GM21786 (cell line): Measurements from ENCODE around the gene NCKAP5.
"Not testable (repeated sequence)": the region's sequence is repeated elsewhere in the genome, so short reads cannot be mapped to it uniquely, and the experiment has no call there.

Source experiments
- ATAC-seq: cut with Tn5 transposase; IDR thresholded peaks from one replicate; pipeline ENCODE4 v1.9.1; 2021; ENCODE audit not compliant: unreplicated experiment

NCKAP5 gene

DNA sequence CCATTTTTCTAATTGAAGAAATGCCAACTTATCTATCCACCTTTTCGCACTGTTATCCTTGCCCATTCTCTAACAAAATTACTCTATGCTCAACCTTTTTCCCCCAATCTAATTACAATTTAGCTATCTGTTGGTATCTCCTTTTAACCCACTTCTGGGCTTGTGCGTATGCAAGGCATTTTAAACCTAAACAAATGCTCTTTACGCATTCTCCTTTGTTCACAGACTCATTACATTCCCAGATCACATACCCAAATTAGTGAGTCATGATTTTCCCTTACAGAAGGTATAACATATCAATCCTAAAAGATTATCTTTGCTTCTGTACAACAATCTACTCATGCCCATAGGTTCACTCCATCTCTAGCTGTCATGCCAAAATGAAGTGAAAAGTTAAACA is 826.5 kb downstream of the NCKAP5 start:
- no peak for ATAC-seq

DNA sequence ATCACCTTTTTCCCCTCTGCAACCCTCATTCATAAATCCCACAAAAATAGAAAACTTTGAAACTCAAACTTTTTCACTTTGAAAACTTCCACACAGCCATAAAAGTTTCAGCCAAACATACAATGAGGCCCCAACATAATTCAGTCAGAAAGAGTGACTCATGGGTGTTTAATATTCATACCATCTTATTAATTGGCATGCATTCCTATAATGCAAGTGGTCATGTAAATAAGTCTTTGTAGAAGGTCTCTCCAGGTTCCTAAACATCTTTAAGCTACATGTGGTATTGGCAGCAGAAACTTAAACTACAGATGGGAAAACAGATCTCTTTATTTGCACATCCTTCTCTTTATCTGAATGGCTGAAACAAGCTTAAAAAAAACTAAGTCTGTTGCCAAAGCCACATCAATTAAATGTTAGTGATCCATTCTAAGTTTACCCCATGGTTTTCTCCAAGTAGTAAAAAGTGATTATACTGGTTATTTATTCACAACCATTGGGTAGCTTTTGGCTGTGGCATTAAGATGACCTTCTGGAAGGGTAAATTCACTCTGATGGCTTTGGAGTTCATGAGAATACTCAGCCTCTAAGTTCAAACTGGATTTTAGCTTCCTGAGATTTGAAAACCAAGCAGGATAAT is 828.1 kb downstream of the NCKAP5 start:
- no peak for ATAC-seq

- ATAC-seq, result no peak
Measured at GRCh38 chr2:132738223-132738622, 830.0 kb downstream of the NCKAP5 start.

DNA sequence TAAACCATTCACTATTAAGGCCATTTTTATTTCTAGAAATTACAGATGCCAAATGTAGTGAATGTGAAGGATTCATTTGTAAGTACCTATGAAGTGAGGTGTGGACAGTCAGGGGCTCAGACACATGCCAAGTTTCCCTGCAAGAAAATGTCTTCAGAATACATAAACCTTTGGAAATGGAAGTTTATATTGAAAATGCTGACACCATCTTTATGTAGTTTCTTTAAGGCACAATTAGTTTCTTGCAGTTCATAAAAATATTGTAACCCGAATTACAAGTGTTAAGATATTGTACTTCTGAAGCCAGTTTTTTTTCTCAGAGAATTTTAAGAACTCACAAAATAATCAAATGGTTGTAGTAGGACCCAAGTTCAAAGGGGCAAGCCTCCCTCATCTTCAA is 832.2 kb downstream of the NCKAP5 start:
- no peak for ATAC-seq

GRCh38 chr2:132734961-132735360 is 833.3 kb downstream of the NCKAP5 start:
- ATAC-seq, result no peak

DNA sequence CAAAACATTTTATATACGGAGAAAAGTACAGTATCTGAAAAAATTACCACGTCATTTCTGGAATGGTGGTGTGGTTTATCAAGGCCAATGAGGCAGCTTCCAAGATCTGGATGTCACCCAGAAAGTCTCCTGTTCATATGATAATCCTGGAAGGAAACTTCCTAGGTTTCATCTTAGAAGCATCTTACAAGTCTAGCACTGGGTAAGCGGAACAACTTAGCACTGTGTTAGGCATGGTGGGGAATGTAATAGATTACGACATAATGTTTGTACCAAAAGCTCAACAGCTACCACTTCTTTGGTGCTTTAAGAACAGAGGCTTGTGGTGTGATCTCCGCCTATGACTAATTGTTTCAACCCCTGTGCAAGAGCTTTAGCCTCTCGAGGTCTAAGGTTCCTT is 835.2 kb downstream of the NCKAP5 start:
- ATAC-seq, result no peak

GRCh38 chr2:132732694-132733093 is 835.6 kb downstream of the NCKAP5 start:
- ATAC-seq, result no peak

GRCh38 chr2:132731441-132731840 is 836.8 kb downstream of the NCKAP5 start:
- ATAC-seq, result no peak

- ATAC-seq, result no peak
Measured at GRCh38 chr2:132730611-132731010, 837.7 kb downstream of the NCKAP5 start.

- no peak for ATAC-seq
Measured at GRCh38 chr2:132729522-132729921, 838.7 kb downstream of the NCKAP5 start.

DNA sequence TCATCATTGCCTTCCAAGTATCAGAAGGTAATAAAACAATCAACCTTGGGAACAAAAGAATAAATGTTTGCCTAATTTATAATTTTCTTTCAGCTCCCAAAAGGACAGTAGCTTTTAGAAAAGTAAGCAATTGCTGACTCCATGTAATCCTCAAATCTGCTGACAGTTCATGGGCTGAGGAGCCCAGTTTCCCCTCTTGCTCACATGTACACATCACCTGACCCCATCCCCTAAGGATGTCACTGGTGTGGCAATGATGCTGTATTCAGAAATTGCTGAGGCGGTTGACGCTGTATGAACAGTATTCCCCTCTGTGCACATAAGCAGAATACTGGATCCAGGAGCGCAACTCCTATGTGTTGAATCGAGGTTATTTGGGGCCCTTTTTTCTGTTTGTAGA is 842.1 kb downstream of the NCKAP5 start:
- ATAC-seq, result no peak

DNA sequence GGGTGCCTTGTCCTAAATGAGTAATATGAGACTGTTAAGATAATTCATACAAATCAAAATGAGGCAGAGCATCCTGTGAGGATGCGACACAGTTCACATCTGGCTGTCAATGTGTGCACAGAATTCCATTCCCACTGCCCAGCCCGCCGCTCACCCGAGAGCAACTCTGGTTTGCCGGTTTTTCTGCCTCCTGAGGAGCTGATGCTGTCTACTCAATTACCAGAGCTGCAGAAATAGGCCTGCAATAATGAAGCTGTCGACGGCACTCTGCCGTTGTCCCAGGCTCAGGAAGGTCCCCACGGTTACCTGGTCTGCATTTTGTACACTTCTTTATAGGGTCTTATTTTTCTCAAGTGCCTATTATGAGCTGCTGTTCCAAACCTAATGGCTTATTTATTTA is 842.5 kb downstream of the NCKAP5 start:
- ATAC-seq, result no peak

DNA sequence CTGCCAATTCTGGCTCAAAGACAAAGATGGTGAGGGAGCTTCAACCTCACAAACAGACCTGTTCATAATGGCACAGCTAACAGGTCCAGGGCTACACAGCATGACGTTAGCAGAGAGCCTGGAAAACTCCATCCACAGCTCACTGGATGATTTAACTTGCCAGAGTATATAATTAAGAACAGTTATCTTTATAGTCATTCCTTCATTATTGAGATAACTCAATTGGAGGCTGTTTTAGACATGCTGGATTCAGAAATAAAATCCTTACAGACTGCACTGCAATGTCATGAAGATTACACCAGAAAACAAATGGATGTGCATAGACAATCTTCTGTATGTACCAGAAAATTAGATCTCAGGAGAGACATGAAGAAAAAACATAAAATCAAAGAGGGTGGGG is 843.1 kb downstream of the NCKAP5 start:
- no peak for ATAC-seq

DNA sequence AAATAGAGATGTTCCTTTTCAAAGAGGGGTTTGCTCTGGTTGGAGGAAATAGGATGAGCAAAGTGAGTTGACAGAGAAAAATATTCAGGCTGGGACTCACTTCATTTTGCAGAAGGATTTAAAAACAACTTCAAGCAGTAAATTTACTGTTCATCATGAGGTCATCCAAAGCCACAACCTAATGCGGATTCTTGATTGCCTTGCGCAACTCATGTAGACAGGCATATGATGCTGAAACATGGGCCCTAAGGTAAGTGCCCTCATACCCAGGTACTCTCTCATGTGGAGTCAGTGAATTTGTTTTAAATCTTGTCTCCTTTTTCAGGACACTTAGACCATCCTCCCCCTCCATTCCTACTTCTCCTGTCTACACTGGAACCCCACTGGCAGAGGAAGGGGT is 846.3 kb downstream of the NCKAP5 start:
- ATAC-seq, result no peak

DNA sequence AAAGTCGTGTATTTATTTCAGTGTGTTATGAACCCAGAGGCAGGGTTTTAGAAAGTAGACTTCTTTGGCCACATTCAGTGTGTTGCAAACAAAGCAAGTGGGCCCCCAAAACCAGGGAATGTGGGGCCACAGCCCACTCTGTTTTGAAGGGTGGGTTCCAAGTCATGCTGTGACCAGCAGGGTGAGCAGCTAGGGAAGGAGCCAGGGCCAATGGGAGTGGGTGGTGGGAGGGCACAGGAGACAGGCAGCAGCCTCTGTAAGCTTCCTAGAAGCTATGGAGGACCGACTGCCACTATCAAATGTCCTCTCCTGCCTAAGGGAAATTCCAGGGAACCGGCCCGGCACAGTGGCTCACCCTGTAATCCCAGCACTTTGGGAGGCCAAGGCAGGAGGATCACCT is 847.9 kb downstream of the NCKAP5 start:
- ATAC-seq, result no peak

DNA sequence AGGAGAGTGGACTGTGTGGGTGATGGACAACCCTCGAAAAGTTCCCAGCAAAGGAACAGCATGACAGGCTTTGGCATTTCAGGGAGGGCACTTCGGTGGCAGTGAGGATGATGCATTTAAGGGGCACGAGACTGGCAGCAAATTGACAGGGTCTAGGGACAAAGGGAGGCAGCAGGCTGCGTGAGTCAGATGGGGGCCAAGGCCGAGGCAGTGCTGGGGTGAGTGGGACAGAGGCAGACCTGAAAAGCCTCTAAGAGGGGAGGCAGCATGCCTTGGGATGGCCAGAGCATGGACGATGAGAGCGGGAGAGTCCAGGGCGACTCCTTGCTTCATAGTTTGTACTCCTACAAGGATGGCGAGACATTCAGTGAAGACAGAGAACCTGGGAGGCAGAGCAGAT is 848.8 kb downstream of the NCKAP5 start:
- no peak for ATAC-seq

DNA sequence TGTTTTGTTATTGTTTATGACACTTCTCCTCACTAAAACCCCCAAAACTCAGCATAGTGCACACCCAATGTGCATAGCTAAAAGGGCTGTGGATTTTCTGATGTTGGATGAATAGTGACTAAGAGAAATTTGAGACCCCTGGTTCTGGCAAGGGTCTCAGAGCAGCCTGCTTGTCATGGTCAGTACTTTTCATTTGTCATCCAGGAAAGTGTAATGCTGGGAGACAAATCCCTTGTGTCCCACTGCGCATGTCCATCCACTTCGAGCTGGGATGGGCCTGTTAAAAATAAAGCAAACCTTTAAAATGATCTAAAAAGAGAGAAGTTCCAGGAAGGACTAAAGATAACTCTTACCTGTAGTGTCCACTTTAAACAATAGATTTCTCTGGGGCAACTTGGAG is 851.3 kb downstream of the NCKAP5 start:
- ATAC-seq, result no peak

GRCh38 chr2:132715386-132716351 is 852.6 kb downstream of the NCKAP5 start:
- ATAC-seq, result no peak

- ATAC-seq, result no peak
Measured at GRCh38 chr2:132703396-132703795, 864.9 kb downstream of the NCKAP5 start.

GRCh38 chr2:132701810-132702209 is 866.5 kb downstream of the NCKAP5 start:
- ATAC-seq, result no peak

GRCh38 chr2:132699802-132700201 is 868.5 kb downstream of the NCKAP5 start:
- not testable (repeated sequence) for ATAC-seq

DNA sequence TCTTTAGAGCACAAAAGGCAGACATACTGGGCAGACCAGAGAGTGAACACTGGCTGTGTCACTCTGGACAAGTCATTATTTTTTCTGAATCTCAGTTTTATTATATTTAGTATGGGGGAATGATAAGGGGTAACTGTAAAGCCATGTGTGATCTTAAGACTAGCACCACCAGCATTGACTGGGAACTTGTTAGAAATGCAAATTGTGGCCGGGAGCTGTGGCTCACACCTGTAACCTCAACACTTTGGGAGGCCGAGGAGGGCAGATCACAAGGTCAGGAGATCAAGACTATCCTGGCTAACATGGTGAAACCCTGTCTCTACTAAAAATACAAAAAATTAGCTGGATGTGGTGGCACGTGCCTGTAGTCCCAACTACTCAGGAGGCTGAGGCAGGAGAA is 869.9 kb downstream of the NCKAP5 start:
- not testable (repeated sequence) for ATAC-seq
